ENCODE results near the gene TRIB2.

The TRIB2 gene

DNA sequence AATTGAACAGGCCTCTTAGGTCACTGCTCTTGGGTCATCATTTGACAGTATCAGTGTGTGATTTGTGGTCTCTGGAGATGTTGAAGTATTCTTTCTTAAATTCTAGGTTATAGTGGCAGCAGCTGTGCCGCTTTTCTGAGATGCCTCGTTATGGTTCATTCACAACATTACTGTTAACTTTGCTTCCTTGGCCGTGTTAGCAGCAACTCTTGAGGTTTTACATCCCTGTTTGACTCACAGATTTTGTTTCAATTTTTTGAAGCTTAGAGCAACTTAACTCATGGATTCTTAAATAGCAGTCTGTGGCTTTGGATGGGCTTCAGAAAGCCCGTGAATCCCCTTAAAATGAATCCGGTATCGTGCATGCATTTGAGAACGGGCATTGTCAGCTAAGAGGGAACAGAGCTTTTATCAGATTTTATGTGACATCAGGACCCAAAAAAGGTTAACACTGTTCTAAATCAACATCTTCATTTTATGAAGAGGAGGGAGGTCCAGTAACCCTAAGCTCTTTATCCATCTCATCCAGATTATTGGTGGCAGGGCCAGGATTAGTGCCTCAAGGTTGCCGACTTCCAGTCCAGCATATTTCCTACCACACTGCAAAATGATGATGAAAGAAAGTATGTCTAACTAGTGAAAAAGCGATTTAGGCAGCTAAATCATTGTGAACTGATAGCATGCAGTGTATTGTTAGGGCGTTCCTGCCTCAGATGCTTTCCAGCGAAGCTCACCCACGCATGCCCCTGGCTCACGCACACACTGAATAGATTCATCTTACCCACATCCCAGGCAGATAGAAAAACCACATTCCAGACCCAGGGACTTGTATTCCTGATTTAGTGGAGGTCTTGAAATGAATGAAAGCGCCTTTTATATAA is 5.1 kb downstream of the TRIB2 start:
- DNase-seq: no peak

DNA sequence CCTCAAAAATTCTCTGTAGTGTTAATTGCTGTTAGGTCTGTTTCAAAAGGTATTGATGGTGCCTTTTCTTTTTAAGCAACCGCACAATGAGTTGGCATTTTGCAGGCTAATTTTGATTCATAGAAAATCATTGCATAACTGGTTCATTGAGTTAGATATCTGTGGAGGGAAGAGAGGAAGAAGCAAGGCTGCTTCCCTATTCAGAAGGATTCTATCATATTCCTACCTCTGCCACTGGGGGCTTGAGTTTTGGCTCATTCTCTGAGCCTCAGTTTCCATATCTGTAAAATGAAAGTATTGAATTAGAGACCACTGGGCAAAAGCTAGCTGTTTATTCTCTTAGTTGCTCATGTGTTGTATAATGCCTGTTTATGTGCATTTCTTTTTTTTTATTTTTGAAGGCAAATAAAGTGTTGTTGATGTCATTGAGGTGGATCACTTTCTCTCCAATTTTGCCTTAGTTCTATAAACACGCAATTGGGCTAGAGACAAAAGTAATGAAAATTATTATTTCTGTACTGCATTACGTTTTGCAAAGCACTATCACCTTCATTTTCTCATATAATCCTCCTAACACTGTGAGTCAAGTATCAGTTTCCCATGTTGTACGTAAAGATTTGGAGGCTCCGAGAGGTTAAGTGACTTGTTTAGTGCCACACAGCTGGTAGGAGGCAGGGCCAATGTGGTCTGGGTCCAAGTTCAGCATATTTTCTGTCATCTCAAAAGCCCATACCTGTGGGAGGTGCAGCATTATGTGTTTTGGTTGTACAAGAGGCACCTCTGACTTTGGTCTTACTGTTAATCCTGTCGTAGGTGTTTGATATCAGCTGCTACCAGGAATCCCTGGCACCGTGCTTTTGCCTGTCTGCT is 5.9 kb downstream of the TRIB2 start:
- no peak for DNase-seq

DNA sequence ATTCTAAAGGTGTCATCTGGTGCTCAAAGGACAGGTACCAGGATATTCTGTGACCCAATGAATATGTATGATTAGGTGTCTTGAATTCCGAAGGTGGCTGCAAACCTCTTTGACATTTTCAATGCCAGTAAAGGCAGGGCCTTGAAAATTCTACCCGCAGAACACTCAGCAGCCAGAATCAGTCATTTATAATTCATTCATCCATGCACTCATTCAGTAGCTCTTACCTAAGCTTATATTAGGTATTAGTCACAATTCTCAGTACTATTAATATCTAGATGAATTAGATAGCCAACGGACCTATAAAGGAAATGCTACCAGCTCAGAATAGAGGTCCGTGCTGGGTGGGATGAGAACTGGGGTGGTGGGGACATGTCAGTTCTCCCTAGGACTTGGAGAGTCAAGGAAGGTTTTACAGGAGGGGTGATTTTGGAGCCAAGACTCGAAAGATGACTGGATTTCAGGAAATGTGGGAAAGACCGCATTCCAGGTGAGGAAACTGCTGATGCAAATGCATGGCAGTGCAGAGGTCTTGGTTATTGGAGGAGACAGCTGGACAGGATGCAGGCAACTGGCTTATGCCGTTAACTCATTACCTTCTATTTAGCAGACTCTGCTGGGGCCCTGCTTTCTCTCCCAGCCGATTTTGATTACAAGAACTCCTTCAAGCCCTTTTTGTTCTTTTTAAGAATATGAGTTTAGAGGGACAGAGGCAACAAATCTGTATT is 7.2 kb downstream of the TRIB2 start:
- DNase-seq: no peak

DNA sequence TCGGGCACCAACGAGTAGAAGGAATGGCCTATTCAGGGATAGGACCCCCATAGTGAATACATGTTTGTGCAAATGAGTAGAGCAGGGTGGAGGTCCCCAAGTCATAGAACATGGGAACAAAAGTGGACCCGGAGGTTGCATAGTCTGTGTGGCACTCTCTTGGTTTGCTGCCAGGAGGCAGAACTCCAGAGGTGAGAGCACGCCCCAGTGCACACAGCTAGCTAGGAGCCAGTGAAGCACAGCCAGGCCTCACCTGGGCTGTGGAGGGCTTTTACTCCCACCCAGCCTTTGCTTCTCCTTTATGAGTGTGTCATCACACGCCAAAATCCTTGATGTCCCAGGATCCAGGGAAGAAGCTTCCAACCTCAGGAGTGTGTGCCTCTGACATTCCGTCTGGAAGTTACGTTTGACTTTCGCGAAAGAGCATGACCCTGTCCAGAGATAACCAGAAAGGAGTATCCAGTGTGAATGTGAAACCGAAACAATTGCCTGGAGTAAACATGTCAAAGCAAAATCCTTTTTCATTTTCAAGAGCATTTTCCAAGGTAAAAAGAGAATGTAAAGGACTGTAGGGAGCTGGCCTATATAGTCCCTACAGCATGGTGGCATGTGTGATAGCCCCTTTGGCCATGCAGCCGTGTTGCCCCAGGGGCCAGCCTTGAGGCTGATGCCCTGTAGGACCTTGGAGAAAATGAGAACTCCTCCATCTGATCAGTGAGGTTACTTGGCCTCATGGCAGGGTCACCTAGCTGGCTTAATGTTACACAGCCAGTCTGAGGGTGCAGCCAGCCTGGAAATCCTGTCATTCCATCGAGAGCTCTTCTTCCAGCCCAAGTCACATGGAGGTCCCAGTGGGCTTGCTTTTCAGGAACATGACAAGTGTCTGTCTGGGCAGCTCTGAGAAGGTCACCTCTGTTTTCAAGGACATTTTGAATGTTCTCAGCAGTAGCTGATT is 8.8 kb downstream of the TRIB2 start:
- no peak for DNase-seq

DNA sequence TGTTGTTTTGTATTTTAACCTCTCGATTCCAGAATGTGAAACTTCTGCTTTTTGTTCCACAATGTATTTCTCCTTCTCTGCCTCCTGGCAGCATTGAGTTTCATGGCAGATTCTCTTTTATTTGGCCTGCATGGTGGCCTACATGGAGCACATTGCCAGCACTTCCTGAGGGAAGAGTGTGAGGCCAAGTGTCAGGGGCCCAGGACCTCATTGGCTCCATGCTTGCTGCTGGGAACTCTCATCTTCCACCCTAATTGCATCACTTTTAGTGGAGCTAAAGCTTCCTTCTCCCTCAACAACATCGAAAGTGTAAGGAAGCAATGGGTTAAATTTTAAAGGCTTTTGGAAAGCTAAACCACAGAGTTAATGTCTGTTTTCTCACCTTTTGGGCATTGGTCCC is 9.5 kb downstream of the TRIB2 start:
- DNase-seq: no peak

DNA sequence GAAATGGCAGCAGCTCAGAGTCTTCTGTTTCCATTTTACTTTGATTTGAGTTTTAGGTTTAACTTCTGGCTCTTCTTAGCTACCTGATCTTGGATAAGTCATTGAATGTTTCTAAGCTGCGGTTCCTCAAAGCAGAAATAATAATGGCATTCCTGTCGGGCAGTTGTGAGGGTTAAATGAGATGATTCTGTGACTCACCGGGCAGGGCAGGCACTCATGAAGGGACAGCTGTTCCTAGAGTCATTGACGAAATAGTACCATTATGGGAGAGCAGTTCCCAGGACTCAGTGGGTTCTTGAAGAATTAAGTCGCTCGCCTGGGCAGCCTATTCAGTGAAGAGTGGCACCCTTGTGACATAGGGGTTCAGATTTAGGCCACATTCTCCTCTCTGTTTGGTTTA is 10.3 kb downstream of the TRIB2 start:
- no peak for DNase-seq

DNA sequence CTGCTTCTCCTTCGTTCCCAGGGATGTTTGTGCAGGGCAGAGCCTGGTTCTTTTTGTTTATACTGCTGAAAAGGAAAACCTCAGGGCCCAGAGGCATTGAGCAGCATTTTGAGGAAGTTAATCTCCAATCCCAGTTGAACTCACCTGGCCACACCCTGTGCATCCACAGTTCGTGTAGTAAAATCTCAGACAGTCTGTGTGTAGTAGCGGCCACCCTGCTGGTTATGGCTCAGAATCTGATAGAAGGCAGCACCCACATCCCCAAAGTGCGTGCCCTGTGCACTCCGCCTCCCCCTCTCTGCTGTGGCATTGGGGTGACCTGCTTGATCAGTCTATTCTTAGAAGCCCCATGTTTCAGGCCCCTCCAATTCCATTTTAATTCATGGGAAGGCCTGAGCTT is 10.9 kb downstream of the TRIB2 start:
- DNase-seq: no peak

DNA sequence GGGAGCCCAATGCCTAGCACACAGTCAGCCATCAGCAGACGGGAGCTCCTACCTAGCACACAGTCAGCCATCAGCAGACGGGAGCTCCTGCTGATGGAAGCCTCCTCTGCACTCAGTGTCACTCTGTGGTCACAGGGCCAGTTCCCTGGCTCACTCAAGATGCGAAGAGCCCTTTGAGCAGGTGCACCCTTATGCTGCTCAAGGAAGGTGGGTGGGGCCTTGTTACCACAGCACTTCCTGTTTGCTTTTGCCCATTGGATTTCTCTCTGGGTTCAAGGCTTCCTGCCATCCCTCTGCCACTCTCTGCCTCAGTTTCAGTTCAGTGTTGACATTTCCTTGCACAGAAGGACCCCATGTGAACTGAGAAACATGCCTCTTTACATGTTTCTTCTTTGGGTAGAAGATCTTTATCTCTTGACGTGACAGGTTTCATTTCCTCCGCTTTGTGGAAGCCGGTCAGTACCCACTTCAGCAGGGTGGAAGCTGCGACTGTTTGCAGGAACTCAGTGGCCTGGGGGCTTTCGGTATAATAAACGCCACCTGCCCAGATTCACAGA is 11.6 kb downstream of the TRIB2 start:
- no peak for DNase-seq

DNA sequence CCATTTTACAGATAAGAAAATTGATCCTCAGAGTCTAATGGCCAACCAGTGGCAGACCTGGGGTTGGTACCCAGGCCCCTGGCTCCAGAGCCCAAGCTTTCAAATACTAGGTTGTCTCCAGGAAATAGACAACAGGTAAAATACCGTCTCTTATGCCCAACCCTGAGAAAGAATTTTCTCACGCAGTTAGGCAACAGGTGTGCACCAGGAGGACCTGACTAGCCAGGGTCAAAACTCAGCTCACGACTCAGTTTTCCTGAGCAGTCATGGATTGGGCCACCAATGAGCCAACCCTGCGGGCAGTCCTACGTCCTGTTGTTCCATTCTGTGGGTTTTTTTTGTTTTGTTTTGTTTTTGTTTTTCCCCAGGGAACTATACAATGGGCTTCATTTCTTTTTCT is 13.5 kb downstream of the TRIB2 start:
- DNase-seq: no peak

DNA sequence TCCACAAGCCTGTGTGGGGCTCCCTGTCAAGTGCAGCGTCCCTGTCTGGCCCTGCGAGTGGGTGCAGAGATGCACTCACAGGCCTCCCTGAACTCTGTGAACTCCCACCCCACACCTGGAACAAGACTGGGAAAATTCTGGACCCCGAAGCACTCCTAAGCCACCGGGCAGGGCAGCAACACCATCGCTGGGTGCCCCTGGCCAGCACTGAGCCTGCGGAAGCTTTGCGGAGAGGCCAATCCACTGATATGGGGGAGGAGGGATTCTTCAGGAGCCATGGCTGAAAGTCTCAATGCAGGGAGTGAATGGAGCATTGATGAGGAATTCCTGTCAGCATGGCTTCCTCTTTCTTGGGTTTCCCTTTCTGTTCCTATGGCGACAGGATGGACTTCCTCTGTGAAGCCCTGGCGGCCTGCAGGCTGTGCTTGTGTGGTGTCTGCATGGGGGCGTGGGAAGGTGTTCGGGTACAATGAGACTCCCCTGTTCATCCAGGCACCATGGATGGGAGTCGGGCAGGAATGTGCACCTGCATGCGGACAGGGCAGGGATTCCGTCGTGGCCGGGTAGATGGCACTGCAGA is 15.1 kb downstream of the TRIB2 start:
- no peak for DNase-seq

DNA sequence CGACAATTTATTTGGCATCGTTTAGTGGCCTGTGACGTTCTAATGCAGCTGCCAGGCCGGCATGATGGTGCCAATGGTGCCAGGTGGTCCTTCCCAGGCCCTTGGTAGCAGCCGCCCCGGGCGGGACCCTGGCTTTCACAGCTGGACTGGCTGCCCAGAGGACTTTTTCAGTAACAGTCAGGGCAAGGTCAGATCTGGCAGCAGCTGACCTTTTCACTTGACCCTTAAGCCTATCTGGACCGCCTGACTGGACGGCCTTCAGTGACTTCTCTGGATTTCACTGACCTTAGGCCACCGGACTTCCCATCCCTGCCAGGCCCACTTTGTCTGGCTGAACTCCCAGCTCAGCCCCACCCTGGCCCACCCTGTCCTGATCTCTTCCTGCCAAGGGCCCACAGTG is 15.9 kb downstream of the TRIB2 start:
- no peak for DNase-seq

DNA sequence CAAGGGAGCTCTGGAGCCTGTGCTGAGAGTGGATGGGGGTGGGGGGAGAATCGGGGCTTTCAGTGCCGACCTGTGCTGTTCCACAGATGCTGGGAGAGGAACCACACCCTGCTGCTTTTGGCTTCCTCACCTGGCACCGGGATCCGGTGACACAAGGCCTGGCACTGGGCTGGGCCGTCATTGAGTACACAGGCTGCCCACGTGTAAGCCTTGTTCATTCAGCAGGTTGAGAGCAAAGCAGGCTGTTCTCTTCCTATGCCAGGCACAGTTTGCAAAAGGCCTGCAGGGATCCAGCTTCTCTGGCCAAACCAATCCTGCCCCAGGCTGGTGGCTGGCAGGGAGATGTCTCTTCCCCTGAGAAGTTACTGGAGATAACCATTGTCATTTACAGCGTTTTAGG is 17.1 kb downstream of the TRIB2 start:
- no peak for DNase-seq

DNA sequence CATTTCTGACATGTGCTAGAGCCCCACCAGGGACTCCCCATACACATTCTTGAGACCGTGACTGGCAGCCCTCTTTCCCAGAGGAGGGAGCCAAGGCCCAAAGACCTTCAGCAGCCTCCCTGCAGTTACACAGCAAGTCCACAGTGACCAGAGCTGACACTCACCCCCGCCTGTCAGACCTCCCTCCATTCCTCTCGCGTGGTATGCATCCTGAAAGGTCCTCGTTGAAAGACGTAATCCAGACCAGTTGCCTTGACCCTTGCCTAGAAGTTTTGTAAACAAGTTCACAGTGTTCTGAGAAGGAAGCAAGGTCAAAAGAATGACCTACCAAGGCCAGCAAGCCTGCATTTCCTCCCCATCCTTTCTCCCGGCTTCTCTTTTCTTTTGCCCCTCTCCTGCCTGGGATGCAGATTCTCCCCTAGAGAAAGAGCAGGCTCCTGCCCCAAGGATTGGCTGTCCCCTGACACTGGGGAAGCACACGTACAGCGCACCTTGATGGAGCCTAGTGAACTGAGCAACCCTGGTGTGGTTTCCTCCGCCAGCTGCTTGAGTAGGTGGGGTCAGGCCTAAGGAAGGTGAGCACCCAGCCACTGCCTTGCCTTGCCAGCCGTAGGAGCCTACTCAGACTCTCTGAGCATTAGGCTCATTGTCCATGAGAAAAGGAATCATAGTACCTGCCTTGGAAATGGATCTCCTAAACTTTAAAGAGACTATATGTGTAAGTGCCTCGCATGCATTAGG is 18.3 kb downstream of the TRIB2 start:
- no peak for DNase-seq

DNA sequence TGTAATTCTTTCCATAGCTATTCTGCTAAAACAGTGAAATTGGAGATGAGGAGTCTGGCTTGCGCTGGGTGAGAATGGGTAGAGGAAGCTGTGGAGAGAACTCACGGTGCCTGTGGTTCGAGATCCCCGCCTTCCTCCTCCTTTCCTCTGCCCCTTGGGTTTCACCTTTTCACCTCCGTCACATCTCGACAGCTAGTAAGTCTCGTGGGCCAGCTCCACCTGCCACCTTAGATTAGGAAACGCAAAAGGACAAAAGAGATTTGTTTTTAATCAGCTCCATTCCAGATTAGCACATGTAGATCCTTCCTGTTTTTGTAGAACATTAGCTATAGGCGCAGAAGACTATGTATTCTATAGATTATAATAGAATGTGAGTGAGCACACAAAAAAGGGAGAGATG is 20.6 kb downstream of the TRIB2 start:
- DNase-seq: no peak

DNA sequence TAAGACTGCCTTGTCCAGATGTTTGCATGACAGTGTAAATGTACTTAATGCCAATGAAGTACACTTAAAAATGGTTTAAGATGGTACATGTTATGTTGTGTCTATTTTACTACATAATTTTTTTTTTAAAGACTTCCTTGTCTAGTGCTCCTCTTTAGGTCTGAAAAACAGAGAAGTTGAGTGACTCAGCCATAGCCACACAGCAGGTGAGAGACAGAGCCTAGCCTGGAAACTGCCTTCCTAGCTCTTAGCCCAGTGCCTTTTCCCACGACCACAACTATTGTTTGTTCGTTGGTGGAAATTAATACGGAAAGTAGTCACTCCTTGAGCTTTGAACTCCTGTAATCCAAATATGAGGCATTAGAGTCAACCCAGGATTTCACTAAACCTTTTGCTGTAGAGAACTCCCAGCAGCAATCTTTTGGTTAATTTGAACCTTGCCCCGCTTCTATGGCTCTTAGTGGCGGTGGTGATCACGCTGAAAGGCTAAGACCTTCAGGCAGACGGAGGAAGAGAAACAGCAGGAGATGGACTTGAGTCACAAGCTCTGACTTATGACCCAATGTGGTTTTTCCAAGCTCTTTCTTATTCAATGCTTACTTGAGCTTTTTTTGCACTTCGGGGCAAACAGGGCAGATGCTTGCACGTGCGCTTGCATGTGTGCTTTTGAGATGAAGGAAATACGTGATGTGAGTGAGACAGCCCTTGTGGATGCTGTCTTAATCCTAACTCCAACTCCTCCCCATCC is 21.2 kb downstream of the TRIB2 start:
- no peak for DNase-seq

DNA sequence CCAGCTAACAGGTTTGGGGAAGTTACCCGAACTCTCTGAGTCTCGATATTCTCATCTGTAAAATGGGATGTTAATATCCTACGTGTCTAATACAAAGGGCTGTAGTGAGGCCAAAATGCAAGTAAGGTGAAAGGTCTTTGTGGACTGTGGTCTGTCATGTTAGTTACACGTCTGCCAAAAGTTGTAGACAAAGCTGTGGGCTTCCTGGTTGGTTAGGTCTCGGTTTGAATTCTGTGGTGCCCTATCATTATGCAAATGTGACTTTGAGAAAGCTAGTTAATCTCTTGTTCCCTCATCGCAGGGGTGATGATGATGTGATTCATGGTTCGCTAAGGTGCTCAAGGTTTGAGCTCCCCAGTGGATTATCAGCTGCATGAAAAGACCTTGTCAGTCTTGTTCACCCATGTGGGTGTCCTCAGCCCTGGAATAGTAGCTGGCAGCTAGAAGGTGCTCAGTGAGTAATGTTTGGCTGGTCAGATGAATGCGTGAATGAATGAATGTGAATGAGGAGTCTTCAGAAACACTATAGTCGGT is 23.1 kb downstream of the TRIB2 start:
- no peak for DNase-seq

DNA sequence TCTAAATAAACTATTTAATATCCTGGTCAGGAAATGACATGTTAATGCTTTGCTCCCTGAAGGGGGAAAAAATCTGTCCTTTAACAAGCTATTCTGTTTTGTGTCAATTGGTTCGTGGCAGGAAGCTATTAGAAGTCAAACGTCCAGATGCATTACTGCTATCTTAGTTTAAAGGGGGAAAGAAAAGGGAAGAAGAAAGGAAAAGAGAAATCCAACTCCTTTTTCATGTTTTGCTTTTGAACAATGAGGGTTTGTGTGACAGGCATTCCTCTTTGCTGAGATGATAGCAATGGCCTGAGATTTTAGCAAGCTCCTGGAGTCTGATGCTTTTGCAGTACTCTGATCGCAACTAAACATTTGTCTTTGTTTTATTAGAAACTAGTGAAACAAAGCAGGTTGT is 24.6 kb downstream of the TRIB2 start:
- DNase-seq: no peak

DNA sequence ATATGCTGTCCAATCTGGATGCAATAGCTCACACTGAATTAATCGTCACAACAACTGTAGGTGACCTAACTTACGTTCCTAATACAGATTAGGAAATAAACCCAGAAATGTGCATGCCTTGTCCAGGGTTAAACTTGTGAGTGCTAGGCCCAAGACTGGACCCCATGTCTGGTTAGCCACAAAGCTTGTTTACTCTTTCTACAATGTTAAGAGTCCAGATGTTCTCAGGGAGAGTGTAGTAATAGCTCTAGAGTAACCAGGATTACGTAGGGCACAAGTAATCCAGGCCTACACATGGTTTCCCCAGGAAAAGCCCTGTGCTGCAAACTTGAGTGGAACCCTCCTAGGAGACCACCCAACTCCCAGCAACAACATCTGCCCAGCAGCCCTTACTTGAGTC is 26.2 kb downstream of the TRIB2 start:
- no peak for DNase-seq

DNA sequence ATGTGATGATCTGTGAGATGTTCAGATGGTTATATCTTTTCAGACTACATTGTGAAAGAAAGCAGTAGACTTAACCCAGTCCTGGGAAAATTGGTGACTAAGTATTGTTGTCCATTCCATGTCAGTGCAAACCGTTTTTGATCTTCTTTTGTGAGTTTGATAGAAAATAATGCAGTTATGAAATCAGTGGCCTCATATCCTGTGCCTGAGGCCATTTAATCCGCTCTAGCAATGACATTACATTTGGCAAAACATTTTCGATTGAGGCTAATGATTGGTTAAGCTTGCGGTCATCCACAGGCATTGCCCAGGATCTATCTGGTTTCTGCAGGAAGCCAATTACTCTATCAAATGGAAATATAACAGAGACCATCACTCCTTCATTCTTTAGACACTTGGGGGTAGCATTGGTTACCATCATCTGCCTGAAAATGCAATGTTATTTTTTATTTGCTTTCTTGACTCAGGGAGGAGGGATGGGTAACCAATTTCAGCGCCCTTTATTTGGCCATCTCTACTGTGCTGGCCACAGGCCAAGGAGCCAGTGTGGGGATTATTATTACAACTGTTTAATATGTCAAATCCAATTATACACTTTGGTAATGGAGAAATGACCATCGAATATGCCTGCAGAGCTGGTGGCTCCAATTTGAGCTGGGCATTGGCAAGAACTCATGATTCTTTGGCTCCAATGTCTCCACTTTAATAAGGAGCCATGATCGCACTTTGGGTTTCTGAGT is 33.6 kb downstream of the TRIB2 start:
- DNase-seq: no peak

Measured in NCI-H774 (cell line).